Measurements from ENCODE around the gene LYST.
"Not testable (repeated sequence)": the region's sequence is repeated elsewhere in the genome, so short reads cannot be mapped to it uniquely, and the experiment has no call there.

The LYST gene

GRCh38 chr1:235866205-235866912, at the start of gene LYST:
Gene LYST, minus strand, starts transcription at chr1:235866906. Its CDS starts 36,489 bp downstream, at chr1:235830417.
- peak in 29 of 51 donors; percentile 8 to 75 (median 46) for DNase-seq

- DNase-seq = not testable (repeated sequence)
Measured at GRCh38 chr1:235915489-235915888, 48.8 kb upstream of the LYST start.

DNA sequence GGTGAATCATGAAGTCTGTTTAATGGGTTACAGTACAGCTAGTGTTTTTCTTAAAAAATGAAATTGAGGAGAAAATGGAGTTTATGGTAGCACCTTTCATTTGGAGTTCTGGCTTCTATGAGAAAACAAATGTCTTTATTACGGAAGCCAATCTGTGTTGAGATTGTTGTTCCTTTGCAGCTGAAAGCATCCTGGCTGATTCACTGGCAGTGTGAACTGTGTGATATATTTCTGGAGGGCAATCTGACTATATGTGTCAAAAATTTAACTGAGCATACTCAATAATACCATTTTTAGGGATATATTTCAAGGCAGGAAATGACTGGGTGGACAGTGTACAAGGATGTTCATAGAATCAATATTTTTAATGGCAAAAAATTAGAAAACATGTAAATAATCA, 46.6 kb upstream of the LYST start:
- no peak for DNase-seq

GRCh38 chr1:235911876-235912275, 45.2 kb upstream of the LYST start:
- DNase-seq = no peak

GRCh38 chr1:235911300-235911662, 44.6 kb upstream of the LYST start:
- no peak for DNase-seq

- DNase-seq = peak in 4 of 51 donors; percentile 13 to 47 (median 42)
Measured at GRCh38 chr1:235910357-235911299, 43.9 kb upstream of the LYST start.

DNA sequence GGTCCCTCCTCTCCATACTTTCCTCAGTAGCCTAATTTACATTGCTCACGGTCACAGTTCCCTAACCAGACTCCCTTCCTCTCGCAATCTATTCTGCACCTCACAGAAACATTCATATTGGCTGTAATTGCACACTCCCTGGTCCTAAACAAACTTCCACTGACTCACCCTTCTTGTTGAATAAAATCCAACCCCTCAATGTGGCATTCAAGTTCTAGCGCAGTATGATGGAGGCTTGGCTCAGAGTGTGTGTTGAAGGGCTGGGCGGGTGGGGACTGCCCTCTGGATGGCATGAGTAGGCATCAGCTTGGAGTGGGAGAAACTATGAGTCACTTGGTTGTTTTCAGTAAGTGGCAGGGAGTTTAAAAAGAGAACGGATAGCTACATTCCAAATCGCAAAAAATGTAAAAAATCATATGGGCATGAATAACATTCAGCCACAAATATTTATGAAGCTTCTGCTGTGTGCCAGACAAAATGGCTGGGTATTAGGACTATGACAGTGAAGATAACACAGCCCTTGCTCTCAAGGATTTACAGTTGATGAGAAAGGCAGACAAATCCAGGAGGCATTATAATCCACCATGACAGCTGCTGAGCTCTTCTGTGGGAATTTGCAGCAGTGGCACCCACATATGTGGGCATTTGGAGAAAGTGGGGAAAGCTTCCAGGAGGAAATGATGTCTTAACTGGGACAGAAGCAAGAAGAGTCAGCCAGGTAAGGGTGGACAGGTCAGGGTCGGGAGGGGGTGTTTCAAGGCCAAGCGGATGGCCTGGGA, 42.2 kb upstream of the LYST start:
- peak in 5 of 51 donors; percentile 7 to 58 (median 43) for DNase-seq

DNA sequence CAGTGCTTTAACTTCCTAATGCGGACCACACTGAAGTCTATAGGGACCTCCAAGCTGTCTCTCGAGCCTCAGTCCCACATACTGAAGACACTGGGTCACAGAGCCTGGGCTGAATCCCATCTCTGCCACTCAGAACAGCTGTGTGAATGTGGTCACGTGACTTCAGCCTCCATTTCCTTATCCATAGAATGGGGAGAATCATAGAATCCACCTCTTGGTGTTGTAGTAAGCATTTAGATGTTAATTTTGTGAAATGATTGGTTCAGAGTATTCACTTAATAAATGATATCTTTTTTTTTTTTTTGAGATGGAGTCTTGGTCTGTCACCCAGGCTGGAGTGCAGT, 41.2 kb upstream of the LYST start:
- DNase-seq = no peak

DNA sequence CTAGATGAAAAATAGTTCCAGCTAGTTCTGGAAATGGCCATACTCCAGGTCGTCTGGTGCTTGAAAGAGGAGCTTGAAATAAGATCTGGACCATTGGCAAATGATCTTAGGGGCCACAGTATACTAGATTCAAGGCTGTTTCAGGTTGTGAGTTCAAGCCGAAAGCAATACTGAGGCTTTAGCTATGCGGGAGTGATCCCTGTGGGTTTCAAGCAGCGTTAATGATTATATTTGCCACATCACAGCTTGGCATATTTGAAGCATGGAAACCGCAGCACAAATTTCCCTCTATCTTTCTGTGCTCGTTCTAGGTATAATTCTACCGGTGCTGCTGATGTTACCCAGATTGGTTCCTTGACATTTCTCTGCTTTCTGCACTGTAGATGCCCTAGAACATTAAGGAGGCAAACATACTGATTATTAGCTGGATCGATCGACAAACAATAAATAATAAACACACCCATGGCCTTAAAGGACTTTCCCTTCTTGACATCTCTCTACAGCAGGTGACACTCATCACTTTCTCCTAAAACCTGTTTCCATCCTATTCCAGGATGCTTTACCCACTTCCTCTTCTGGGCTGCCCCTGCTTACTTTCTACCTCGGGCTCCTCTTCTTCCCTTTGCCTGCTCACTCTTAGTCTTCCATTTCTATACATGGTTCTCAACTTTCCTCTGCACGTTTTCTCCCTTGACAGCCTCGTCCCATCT, 40.6 kb upstream of the LYST start:
- no peak for DNase-seq

- DNase-seq = no peak
Measured at GRCh38 chr1:235906436-235906835, 39.7 kb upstream of the LYST start.

DNA sequence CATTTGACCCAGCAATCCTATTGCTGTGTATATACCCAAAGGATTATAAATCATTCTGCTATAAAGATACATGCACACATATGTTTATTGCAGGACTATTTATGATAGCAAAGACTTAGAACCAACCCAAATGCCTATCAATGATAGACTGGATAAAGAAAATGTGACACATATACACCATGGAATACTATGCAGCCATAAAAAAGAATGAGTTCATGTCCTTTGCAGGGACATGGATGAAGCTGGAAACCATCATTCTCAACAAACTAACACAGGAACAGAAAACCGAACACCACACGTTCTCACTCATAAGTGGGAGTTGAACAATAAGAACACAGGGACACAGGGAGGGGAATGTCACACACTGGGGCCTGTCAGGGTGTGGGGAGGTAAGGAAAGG, 37.1 kb upstream of the LYST start:
- not testable (repeated sequence) for DNase-seq

DNA sequence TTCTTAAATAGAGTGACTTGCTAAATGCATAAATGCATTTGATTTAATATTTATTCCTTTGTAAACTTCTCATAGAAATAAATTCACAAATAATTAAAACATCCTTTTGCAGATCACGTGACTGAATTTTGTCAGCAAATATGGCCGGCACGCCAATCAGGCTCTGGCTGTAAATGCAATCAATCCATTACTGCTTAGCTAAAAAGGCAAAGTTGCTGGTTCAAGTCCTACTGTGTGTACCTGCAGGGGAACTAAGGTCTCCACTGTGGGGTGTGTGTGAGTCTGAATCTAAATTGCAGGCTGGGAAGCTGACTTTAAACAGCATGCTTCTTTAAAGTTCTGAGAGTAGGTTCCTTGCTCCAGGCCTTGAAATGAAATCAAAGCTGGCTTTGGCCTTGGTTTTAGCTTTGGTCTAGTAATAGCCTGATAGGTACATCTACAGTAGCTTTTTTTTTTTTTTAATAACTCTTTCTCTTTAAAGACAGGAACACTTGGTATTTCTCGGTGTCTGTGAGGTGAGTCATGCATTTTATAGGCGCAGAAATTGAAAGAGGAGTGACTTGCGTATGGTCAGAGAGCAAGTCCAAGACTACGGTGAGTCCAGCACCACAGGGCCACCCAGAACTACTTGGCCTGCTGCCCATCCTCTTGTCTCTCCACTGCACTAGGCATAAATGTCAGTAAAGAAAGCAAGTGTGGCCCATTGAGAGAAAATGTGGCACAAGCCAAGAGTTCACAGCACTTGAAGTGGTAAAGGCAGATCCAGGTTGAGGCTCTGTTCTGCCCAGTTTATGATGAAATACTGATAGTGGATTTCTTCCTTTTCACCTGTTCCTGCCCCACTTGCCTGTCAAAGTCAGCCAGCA, 36.2 kb upstream of the LYST start:
- peak in 7 of 51 donors; percentile 6 to 32 (median 13) for DNase-seq

- DNase-seq = no peak
Measured at GRCh38 chr1:235901461-235901860, 34.8 kb upstream of the LYST start.

- DNase-seq = no peak
Measured at GRCh38 chr1:235898126-235898525, 31.4 kb upstream of the LYST start.

GRCh38 chr1:235893840-235894239, 27.1 kb upstream of the LYST start:
- DNase-seq = no peak

- DNase-seq = no peak
Measured at GRCh38 chr1:235892734-235893413, 26.2 kb upstream of the LYST start.

DNA sequence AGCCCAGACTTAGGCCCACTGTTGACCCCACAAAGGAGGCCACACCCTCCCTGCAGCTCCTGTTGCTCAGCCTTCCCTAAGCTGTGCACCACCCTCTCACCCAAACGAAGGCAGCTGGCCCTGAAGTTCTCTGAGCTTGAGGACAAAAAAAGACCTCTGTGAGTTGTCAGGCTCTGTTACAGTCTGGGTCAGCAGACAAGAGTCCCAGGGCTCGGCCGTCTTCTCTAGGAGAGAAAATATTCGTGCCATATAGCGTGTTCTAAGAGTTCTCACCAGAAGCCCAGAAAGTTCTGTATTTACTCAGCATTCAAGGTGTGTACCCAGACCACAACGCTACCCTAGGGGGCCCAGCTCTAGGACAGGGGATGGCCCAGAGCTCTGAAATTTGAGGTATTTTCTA, 25.5 kb upstream of the LYST start:
- no peak for DNase-seq

DNA sequence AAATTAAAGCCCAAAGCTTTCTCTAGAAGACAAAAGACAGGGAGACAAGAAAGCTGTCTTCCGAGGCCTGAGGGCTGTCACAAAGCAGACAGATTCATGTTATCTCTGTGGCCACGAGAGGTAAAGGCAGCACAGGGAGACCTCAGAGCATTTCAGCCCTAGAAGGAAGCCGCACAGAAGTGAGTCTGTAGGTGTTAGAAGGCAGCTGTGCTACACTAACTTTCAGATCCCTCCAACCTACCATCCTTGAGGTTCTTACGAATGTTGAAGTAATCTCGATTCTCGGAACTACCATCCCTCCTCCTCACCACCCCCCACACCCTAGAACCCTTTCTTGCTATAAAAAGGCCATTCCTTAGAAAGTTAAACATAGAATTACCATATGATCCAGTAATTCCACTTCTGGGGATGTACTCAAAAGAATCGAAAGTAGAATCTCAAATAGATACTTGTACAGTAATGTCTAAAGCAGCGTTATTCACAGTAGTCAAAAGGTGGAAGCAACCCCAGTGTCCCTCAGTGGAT, 21.5 kb upstream of the LYST start:
- no peak for DNase-seq

- DNase-seq = no peak
Measured at GRCh38 chr1:235887676-235888075, 21.0 kb upstream of the LYST start.

Measured in hypothalamus (tissue), 51 donors.